K562 (cell line): ENCODE results near the gene SPTBN4. TPM values are rescaled to one million over a fixed set of nuclear protein-coding genes. Genes with fewer than 3 reads are reported as not detected.
A peak's percentile ranks its signal among the peaks of the same experiment; 100 is the strongest.

Source experiments
- BCLAF1 ChIP-seq, 2 experiments: fragments of 450-650 bp in 1 of 2; IDR thresholded peaks; 2 replicates each; pipeline ENCODE4 v1.6.1; 2011 to 2017; ENCODE audit warnings: low read depth in 2 of 2, antibody characterized with exemption in 1 of 2, borderline replicate concordance in 1 of 2, low read length in 1 of 2, mild to moderate bottlenecking in 1 of 2, mixed read lengths in 1 of 2; ENCODE audit not compliant: control insufficient read depth in 1 of 2
- GATAD2A ChIP-seq: fragments of 450-650 bp; IDR thresholded peaks from 2 replicates; pipeline ENCODE4 v1.6.1; 2017
- LEF1 ChIP-seq: fragments of 450-650 bp; IDR thresholded peaks from 2 replicates; pipeline ENCODE4 v1.6.1; 2016; ENCODE audit warnings: mild to moderate bottlenecking
- NFIX ChIP-seq: fragments of 250-450 bp; sonication (Bioruptor Pico); IDR thresholded peaks from 2 replicates; pipeline ENCODE4 v1.4.0; 2020; ENCODE audit warnings: low read depth, mild to moderate bottlenecking, moderate library complexity
- NFYB ChIP-seq: IDR thresholded peaks from 2 replicates; pipeline ENCODE4 v1.6.1; 2011; ENCODE audit warnings: mild to moderate bottlenecking, moderate library complexity; ENCODE audit not compliant: insufficient read length; ENCODE audit errors: extremely low read depth
- NR0B1 ChIP-seq: fragments of 450-650 bp; IDR thresholded peaks from one replicate; pipeline ENCODE4 v1.6.1; 2018; ENCODE audit warnings: mild to moderate bottlenecking, moderate library complexity; ENCODE audit not compliant: partially characterized antibody
- RUNX1 ChIP-seq: sonication (generic); IDR thresholded peaks from 2 replicates; pipeline ENCODE4 v1.6.1; 2016; ENCODE audit warnings: antibody characterized with exemption, low read depth
- SFPQ ChIP-seq: fragments of 200-400 bp; formaldehyde crosslinking; IDR thresholded peaks from 2 replicates; pipeline ENCODE4 v1.6.1; 2017; ENCODE audit warnings: mild to moderate bottlenecking, low read depth, low read length, moderate library complexity
- SIN3A ChIP-seq, 2 experiments: fragments of 150-350 bp in 1 of 2; IDR thresholded peaks; 2 replicates each; pipeline ENCODE4 v1.6.1; 2011 to 2016; ENCODE audit warnings: borderline replicate concordance in 2 of 2, low read depth in 2 of 2, low read length in 2 of 2, mild to moderate bottlenecking in 2 of 2, moderate library complexity in 2 of 2; ENCODE audit not compliant: control insufficient read depth in 1 of 2
- SP1 ChIP-seq: sonication (generic); formaldehyde crosslinking; IDR thresholded peaks from 2 replicates; pipeline ENCODE4 v1.8.1; 2022; ENCODE audit warnings: mild to moderate bottlenecking, missing genetic modification reagents
- STAT6 ChIP-seq: sonication (generic); formaldehyde crosslinking; IDR thresholded peaks from 2 replicates; pipeline ENCODE4 v1.8.1; 2023; ENCODE audit warnings: mild to moderate bottlenecking, missing genetic modification reagents
- TAF7 ChIP-seq: fragments of 450-650 bp; IDR thresholded peaks from 2 replicates; pipeline ENCODE4 v1.6.1; 2016; ENCODE audit warnings: missing genetic modification characterization, missing compliant biosample characterization
- TEAD1 ChIP-seq, 2 experiments: fragments of 450-650 bp in 1 of 2; sonication (generic) in 1 of 2; formaldehyde crosslinking; IDR thresholded peaks; 2 replicates each; pipeline versions ENCODE4 v1.4.0 to v1.8.0; 2020 to 2022; ENCODE audit warnings: mild to moderate bottlenecking in 2 of 2, missing genetic modification reagents in 1 of 2
- USF1 ChIP-seq: sonication (generic); formaldehyde crosslinking; IDR thresholded peaks from 2 replicates; pipeline ENCODE4 v1.9.0; 2022; ENCODE audit warnings: mild to moderate bottlenecking, missing genetic modification reagents
- ZBTB17 ChIP-seq: fragments of 450-650 bp; formaldehyde crosslinking; IDR thresholded peaks from 2 replicates; pipeline ENCODE4 v1.4.0; 2020; ENCODE audit warnings: mild to moderate bottlenecking
- polyA plus RNA-seq, 8 experiments: library from polyadenylated mRNA; depleted of rRNA in 4 of 8; stranded (reverse) in 5 of 8; unstranded in 3 of 8; fragments of >200 nt; fragmentation: Nextera tagmentation in 2 of 8; fragmentation: Illumina TruSeq in 1 of 8; extraction: Ambion mirVana in 2 of 8; extraction: Trizol in 1 of 8; gene quantifications; 2 replicates each; pipeline versions ENCODE4 v1.2.1 to v1.2.3, GENCODE V29; 2011 to 2014; ENCODE audit warnings: inconsistent platforms in 1 of 8, missing spikeins in 1 of 8
- total RNA-seq, 7 experiments: library from RNA; depleted of rRNA in 6 of 7; stranded (reverse); fragments of >200 nt in 6 of 7; fragmentation: Illumina TruSeq in 2 of 7; extraction: Trizol in 2 of 7; gene quantifications; 2 replicates each; pipeline versions ENCODE4 v1.2.1 to v1.2.3, GENCODE V29; 2011 to 2021; ENCODE audit warnings: low replicate concordance in 1 of 7

SPTBN4 gene
- total and polyA plus RNA-seq, 9 of the 15 experiments (the other 6 are each of a cell fraction or from before 2014, with no cell fraction given): 0.01 to 1.5 (median 0.86) TPM

- TF ChIP-seq SP1 (CRISPR knock-in tag) (peak; percentile 97), USF1 (CRISPR knock-in tag) (0 out of 2 replicates have a peak, but pooled peaks have one; percentile 32), GATAD2A (peak; percentile 79; the same call in 1 of the 2 replicates), SIN3A (IDR thresholded peaks at IDR 0.05; ENCODE audit: borderline replicate concordance in 2 of 2, control insufficient read depth in 1 of 2, low read depth in 2 of 2, low read length in 2 of 2) (peak in 1 of 2 experiments; percentile 42; a peak in 2 of 4 replicates), TEAD1 (CRISPR knock-in tag; IDR thresholded peaks at IDR 0.05) (peak in 1 of 2 experiments; percentile 69; a peak in 1 of 4 replicates), STAT6 (CRISPR knock-in tag) (0 out of 2 replicates have a peak, but pooled peaks have one; percentile 53), RUNX1 (peak; percentile 33; the same call in 1 of the 2 replicates), BCLAF1 (IDR thresholded peaks at IDR 0.05; ENCODE audit: borderline replicate concordance in 1 of 2, control insufficient read depth in 1 of 2, low read depth in 2 of 2, low read length in 1 of 2) (0 out of 4 replicates have a peak, but pooled peaks of 1 of the 2 experiments have one; percentile 13), NFIX (CRISPR knock-in tag) (no peak), SFPQ (no peak), ZBTB17 (CRISPR knock-in tag) (peak; percentile 80; the same call in 1 of the 2 replicates), NR0B1 (no peak), TAF7 (tag) (peak; percentile 77), NFYB (peak; percentile 99), LEF1 (0 out of 2 replicates have a peak, but pooled peaks have one; percentile 17)
Observed at GRCh38 chr19:40425450-40426287, 41.1 kb upstream of the SPTBN4 start, which contains the start of gene SERTAD1 (continued).
